ENCODE measurements around the gene TNFRSF1A.
A peak's percentile ranks its signal among the peaks of the same experiment; 100 is the strongest.

TNFRSF1A gene

DNA sequence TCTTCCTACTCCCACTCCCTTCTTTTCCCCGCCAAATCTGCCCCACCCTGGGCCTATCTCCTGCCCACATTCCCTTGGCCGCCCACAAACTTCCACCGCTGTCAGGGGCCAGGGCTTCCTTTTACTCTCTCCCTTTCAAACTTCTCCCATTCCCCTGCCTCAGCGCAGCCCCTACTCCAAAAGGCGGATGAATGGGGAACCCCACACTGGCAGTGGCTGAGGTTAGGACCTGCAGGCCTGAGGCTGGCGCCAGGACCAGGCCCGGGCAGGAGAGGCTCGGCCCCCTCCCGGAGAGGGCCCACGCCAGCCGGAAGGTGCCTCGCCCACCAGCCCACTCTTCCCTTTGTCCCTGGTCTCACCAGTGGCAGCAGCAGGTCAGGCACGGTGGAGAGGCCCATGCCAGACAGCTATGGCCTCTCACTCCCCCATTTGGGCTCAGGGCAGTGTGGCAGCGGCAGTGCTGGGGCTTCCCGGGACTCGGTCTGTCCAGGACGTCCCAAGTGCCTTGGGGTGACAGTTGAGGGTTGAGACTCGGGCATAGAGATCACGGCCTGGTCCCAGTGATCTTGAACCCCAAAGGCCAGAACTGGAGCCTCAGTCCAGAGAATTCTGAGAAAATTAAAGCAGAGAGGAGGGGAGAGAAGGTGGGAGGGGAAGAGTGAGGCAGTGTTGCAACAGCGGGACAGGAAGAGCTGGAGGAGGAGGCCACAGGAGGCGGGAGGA is at the start of gene TNFRSF1A:
Gene TNFRSF1A (minus strand): TSS at position 660 of the 723 bp plus-strand sequence. CDS start 262 bp downstream, at position 398.
- peak; percentile 73 for DNase-seq

DNA sequence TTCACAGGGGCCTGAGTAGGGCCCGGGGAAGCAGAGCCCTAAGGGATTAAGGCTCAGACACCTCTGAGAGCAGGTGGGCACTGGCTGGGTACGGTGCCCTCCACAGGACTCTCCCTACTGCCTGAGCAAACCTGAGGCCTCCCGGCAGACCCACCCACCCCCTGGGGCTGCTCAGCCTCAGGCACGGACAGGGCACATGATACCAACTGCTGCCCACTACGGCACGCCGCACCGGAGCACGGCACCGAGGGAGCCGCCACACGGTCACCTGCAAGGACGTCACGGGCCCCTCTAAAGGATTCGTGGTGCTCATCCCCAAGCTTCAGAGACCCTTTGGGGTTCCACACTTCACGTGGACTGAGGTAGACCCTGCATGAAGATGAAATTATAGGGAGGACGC is 49.1 kb upstream of the TNFRSF1A start:
- DNase-seq: no peak

DNA sequence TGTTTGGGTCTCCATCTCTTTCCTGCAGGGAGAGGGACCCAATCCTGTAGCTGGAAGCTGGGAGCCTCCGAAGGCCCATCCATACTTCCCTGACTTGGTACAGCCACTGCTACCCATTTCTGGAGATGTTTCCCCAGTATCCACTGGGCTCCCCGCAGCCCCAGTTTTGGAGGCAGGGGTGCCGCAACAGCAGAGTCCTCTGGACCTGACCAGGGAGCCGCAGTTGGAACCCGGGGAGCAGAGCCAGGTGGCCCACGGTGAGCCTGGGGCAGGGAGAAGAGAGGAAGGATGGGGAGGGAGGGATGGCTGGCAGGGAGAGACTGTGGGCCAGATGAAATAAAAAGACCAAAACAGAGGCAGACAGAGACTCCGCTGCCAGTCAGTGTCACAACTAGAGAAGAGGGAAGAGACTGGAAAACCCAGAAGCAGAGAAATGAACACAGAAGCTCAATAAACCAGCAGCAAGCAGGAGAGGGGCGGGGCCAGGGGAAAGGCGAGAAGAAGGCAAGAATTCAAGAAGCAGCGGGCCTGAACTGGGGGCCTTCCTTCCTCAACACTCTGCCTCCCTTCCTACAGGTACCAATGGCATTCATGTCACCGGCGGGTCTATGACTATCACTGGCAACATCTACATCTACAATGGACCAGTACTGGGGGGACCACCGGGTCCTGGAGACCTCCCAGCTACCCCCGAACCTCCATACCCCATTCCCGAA is 48.4 kb upstream of the TNFRSF1A start:
- peak in 1 of 2 donors; percentile 27 for DNase-seq

DNA sequence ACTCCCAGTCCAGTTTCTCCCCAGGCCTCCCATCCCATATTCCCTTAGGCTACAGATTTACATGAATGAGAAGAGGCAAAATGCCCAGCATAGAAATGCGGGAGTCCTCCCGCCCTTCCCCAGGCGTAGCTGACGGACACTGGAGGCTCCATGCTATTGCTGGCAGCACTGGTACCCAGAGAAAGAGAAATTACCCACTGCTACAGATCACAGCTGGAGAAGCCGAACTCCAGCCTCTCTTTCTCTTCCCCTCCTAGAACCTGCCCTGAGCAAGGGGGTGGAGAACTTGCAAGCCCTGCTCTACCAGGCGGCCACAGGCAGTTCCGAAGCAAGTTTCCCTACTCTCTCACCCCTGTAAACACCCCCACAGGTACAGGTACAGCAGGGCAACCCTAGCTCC is 45.7 kb upstream of the TNFRSF1A start:
- no peak for DNase-seq

DNA sequence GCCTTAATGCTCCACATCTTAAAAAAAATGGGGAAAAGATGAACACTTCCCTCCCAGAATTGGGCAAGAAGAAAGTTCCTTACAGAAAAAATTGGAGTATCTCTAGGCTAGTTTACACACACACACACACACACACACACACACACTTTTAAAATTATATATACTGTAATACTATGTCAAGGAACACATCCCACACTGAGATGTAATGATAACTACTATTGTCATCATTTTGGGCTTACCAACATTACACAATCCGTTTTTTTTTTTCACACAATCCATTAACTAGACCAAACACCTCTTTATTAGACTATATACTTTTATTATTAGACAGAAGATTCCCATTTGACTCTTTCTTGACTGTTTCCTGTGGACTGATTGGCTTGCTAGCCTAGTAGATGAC is 44.6 kb upstream of the TNFRSF1A start:
- DNase-seq: peak; percentile 84 to 88

DNA sequence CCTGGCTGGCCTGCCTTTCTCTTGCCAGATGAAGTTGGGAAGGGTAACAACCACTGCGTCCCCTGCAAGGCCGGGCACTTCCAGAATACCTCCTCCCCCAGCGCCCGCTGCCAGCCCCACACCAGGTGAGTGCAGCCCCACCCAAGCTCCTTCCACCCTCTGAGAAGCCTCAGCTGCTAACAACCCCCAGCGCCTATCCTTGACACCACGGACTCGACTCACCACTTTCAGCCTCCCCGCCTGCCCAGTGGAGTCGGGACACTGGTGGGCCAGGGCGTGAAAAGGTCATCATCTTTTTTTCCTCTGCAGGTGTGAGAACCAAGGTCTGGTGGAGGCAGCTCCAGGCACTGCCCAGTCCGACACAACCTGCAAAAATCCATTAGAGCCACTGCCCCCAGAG is 44.2 kb upstream of the TNFRSF1A start:
- no peak for DNase-seq

DNA sequence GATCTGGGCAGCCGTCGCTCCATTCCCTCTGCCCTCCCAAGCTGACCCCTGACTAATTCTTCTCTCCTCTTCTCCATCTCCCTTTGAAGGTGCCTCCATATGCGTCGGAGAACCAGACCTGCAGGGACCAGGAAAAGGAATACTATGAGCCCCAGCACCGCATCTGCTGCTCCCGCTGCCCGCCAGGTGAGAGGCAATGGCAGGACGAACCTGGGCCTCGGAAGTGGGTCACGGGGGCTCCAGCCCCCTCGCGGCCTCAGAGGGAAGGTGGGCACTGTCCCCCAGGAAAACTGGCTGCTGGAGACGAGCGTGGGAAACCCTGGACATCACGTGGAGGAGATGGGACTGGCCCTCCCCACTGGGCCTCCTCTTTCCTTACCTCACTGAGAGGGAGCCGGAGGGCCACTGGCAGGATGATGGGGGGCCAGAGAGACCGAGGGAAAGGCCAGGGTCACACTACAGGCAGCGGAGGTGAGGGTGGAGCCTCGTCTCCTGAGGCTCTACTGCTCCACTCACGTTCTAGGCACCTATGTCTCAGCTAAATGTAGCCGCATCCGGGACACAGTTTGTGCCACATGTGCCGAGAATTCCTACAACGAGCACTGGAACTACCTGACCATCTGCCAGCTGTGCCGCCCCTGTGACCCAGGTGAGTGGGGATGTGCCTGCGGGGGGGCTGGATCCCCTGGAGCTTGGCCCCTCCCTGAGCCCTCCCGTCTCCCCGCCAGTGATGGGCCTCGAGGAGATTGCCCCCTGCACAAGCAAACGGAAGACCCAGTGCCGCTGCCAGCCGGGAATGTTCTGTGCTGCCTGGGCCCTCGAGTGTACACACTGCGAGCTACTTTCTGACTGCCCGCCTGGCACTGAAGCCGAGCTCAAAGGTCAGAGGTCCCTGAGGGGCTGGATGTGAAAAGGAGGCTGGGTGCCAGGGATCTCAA is 42.9 kb upstream of the TNFRSF1A start:
- DNase-seq: no peak

DNA sequence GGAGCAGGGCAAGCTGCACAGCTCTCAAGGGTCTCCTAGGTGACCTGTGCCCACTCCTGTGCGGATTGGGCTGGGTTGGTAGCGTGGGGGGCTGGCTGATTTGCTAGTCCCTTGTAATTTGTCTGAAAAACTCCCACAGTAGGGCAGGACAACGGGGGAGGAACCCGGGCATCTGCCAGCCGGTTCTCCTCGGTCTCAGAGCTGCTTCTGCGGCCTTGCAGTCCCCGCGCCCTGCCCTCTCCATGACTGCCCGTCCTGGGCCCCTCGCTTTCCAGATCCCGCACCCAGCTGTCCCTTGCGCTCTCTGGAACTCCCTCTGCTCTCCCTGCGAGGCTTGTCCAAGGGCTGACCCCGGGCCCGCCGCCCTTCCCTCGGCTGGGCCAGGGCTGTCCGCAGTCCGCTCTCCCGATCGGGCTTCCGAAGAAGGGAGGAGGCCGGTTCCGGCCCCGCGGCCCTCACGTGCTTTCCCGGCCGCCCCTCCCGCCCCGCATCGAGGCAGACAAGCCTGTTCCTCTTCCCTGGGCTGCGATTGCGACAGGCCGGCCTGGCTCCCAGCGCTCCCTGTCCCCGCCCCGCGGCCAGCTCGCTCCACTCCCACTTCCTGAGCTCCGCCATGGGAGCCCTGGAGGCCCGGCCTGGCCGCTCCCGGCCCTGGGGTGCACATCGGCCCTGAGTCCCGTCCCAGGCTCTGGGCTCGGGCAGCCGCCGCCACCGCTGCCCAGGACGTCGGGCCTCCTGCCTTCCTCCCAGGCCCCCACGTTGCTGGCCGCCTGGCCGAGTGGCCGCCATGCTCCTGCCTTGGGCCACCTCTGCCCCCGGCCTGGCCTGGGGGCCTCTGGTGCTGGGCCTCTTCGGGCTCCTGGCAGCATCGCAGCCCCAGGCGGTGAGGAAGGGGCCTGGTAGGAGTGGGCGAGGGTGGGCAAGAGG is 42.0 kb upstream of the TNFRSF1A start, which contains the start of gene LTBR:
Gene LTBR (plus strand): TSS at position 591 of the 927 bp plus-strand sequence. CDS start 197 bp downstream, at position 788.
- DNase-seq: peak; percentile 92 to 94

DNA sequence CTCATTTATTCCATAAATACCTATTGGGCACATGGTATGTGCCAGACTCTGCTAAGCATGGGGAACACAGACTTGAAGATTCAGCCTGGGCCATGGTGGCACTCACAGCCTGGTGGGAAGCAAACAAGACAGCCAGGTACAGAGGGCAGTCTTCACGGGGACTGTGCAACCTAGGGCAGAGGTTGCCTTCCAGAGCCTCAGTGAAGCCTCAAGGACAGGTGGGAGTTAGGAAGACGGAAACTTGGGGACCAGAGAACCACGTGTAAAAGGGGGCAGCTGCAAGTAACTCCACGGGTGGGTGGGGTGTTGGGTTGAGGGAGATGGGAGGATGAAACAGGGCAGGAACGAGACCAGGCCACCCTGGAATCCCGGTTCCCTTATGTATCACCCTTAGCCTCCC is 41.1 kb upstream of the TNFRSF1A start:
- DNase-seq: no peak

DNA sequence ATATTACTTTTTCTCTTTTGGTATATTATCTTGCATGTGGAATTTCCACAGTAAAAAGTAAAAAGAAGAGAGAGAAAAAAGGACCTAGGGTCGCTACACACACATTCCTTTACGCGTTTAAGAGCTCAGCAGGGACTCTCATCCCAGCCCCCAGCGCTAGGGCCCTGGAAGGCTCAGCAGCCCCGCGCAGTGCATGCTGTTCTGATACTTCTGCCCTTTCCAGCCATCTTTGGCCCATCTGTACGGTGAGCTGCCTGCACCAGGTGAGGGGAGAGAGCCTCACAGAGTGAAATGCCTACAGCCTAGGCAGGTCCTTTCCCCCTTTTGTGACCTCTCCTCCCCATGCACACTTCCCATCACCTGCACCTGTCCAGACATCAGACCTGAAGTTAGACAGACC is 40.5 kb upstream of the TNFRSF1A start:
- DNase-seq: no peak

DNA sequence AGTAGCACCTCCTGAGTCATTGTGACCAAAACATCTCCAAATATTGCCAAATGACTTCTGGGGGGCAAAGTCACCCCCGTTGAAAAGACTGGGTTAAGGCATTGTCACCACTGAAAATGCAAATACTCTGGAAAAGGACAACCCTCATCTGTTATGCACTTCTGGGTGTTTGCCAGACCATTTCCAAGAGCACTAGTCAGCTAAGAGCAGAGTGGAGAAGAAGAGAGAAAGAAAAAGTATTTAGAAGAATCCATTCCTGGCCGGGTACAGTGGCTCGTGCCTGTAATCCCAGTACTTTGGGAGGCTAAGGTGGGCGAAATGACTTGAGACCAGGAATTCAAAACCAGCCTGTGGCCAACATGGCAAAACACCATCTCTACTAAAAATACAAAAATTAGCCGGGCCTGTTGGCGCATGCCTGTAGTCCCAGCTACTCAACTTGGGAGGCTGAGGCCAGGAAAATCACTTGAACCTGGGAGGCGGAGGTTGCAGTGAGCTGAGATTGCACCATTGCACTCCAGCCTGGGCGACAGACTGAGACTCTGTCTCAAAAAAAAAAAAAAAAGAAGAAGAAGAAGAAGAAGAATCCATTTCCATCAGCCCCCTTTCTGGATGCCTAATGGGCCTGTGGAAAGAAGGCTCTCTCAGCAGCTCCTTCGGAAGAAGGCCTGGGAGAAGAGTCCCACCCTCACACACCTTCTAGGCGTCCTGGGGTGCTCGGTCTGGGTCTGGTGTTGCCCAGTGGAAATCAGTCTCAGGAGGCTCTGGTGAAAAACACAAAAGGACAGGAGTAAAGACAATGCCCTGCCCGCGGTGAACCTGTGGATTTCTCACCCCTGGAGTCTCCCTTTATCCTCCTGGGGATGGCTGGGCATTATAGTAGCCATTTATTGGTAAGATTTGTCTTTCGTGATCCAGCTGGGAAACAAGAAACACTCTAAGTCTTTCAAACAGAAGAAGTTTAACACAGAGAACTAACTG is 38.6 kb upstream of the TNFRSF1A start:
- no peak for DNase-seq

DNA sequence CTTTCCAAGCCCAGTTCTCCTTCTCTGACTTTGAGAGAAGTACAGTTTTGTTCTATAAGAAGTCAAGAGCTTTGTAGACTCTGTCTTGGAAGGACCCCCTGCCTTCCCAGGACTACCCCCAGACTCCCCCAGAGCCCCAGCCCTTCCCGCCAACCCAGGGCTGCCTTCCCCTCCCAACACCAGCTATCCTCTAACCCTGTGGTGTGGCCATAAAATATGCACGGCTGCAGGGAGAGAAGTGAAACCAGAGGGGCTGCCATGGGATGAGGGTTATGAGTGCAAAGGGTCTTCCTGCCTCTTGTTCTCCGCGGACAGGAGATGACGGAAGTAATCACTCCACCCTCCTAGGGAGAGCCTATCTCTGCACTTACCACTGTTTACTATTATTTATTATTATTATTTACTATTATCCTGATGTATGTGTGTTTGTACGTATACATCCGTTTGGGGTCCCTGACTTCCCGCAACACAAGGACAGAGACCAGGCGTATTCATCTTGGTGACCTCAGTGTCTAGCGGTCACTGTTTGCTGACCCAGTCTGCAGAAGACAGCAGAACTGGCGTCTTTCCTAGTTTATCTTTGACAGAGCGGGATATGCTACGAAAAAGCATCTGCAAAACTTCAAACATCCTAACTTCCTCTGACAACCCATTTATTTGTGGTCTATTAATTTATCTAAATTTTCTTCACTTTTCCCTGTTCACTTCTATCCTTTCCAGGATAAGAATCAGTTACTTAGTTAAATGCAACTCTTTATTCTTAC is 37.0 kb upstream of the TNFRSF1A start:
- DNase-seq: no peak

DNA sequence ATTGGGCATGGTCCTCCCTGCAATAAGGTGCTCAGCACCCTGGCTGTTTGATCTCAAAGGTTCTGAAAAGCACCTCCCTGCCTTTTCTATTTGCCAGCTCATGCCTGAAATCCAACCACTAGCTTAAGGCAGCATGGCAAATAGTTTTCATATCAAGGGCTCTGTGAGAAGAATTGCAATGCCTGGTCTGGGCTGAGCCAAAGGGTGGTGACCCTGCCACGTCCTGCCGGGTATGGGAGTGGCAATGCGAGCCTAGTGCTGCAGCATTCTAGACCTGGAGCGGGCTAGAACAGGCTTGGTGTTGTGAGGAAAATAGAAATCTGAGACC is 35.8 kb upstream of the TNFRSF1A start:
- DNase-seq: no peak

DNA sequence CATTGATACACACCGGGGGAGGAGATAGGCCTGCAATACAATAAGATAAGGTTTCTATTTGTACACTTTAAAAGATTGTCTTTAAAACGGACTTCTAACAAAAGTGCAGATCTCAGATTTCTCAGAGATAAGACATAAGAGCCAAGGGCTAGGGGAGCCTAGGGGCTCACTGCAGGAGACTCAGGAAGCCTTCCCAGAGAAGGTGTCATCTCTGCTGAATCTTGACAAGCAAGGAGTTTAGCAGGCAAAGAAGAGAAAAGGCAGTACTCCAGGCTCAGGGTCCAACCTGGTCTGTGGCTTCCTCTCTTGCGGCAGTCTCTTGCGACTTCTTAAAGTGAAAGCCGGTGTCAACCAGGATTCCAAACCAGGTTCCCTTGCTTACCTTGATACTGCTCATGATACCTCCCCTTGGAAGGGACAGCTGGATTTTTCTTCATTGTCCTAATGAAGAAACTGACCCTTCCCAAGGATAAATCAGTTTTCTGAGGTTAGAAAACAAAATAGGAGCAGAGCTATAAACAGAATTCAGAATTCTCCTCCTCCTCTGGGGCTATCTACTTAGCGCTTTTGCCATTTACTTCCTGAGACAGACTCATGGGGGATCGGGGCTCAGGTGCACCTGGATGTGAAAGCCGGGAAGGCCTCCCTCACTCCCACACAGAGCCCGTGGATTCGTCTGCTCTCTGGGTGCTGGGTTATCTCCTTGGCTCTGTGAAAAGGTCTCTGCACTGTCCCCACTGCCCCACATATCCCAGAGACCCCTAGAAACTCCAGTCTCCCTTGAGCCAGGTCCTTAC is 35.2 kb upstream of the TNFRSF1A start:
- DNase-seq: no peak

DNA sequence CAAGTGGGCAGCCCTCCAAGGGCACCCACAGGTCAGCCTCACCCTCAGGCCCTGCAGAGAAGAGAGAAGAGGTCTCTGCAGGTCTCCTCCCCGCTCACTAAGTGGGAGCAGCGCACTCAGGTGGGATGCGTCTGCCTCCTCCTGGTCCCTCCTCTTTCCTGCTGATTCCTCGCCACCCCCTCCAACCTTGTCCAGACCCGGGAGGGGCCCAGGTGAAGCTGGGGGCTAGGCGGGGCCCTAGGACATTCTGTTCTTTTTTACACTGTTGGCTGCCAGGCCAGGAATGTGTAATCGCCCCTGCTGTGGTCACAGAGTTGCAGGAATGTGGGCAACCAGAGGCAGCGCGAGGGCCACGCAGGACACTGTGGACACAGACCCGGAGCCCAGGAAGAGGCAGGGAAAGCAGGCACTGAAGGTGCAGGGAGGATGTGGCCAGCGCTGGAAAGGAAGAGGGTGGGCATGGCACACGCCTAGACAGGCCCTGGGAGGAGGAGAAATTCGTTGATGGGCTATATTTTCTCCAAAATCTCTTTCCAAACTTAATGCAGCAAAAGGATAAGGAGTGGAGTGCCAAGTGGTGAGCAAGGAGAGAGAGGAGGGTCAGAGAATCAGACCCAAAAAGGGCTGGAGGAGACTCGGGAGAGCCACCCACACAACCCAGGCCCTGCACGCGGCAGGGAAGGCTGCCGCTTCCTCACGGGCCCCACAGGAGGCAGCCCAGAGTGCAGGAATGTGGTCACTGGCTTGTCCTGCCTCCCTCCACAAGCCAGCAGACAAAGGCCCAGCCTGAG is 34.4 kb upstream of the TNFRSF1A start:
- peak; percentile 31 to 42 for DNase-seq

DNA sequence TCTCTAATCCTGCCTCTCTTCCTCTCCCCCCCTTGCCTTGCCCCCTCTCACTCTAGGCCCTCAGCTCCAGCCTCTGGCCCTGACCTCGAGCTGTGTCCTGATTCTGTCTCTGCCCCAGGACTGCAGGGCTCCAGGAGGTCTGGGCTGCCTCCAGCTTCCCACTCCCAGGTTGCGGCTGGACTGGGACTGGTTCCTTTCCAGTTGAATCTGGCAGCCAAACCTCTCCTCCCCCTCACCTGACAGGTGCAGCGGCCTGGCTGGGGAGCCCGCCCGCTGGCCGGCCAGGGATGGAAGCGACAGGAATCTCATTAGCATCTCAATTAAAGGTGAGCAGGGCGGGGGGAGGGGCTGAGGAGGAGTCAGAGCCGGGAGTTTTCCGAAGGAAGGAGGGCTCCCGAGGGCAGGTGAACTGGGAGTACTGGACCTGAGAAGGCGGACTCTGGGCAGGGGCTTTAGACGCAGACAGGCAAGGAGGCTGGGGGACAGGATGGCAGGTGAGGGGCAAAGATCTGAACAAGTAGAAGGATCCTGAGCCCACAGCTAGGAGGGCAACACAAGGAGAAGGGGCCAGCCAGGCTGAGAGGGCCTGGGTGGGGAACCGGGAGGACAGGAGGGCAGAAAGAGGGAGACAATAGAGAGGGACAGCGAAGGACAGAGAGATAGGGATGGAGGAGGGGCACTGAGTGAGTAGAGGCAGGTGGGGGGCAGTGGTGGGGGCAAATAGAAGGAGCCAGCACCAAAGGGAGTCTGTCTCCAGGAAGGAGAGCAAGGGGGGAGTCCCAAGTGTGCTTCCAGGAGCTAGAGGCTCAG is 33.6 kb upstream of the TNFRSF1A start, which contains the start of gene SCNN1A:
Gene SCNN1A (minus strand): TSS at position 295 of the 810 bp plus-strand sequence. CDS start 780 bp downstream, outside the sequence.
- DNase-seq: no peak

DNA sequence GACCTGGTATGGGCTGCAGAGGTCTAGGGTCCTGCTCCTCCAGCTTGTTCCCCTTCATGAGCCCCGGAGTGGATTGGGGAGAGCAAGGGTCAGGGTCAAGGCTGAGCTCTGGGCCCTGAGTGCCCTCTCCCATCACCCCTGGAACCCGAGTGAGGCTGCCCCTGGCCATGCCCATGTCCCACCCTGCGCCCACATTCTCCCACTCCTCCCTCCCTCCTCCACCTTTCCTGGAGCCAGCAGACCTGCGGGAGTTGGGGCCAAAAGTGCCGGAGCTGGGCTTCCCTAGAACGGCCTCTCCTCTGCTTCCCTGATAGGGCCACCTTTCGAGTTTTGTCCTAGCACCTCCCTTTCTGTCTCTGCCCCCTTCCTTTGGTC is 32.9 kb upstream of the TNFRSF1A start:
- no peak for DNase-seq

All from inflammatory macrophage treated with lipopolysaccharide for 1 hour (primary cell).